IgD-negative memory B cell (primary cell): Measurements from ENCODE around the gene SMIM7. TPM values are rescaled to one million over a fixed set of nuclear protein-coding genes. Genes with fewer than 3 reads are reported as not detected.

Experiments used
- H3K27ac Mint-ChIP-seq, 3 donors: one replicate each; pipeline ENCODE4 v1.8.0; 2020 to 2022; ENCODE audit warnings: mild to moderate bottlenecking in 3 of 3, mixed read lengths in 3 of 3, moderate library complexity in 1 of 3
- H3K27me3 Mint-ChIP-seq: one replicate; pipeline ENCODE4 v1.8.0; 2021; ENCODE audit warnings: mixed read lengths
- H3K36me3 Mint-ChIP-seq: one replicate; pipeline ENCODE4 v1.8.0; 2020; ENCODE audit warnings: mild to moderate bottlenecking, mixed read lengths
- H3K4me1 Mint-ChIP-seq, 3 donors: one replicate each; pipeline ENCODE4 v1.8.0; 2020 to 2022; ENCODE audit warnings: mixed read lengths in 3 of 3, mild to moderate bottlenecking in 1 of 3
- H3K4me3 Mint-ChIP-seq, 4 donors: one replicate each; pipeline ENCODE4 v1.8.0; 2020 to 2022; ENCODE audit warnings: mild to moderate bottlenecking in 4 of 4, mixed read lengths in 4 of 4, moderate library complexity in 3 of 4
- H3K9me3 Mint-ChIP-seq, 3 donors: one replicate each; pipeline ENCODE4 v1.8.0; 2020 to 2021; ENCODE audit warnings: mixed read lengths in 3 of 3, mild to moderate bottlenecking in 1 of 3
- polyA plus RNA-seq: library from polyadenylated mRNA; unstranded; fragments of 300-500 nt; fragmentation: Illumina TruSeq; gene quantifications from one replicate; pipeline ENCODE4 v1.2.3, GENCODE V29; 2021

The SMIM7 gene
- polyA plus RNA-seq, 1 donor from 2014 or later = 87.3 TPM

GRCh38 chr19:16621165-16621800, 38.7 kb downstream of the SMIM7 start:
- Mint-ChIP-seq H3K4me3 (peak overlapping the region in 1 of 4 donors; percentile 71), H3K9me3 (no peaks in the 10 kb centered on the region), H3K27ac (peak overlapping the region in 1 of 3 donors; percentile 66), H3K27me3 (no peaks in the 10 kb centered on the region), H3K36me3 (no peaks in the 10 kb centered on the region), H3K4me1 (peaks cover 46 to 64% (median 61%) of the 10 kb centered on the region in 3 donors)

GRCh38 chr19:16620584-16620983, 39.4 kb downstream of the SMIM7 start:
- H3K4me3 Mint-ChIP-seq = peak overlapping the region in 1 of 4 donors; percentile 71
- peak overlapping the region in 2 of 3 donors; percentile 2 to 25 for H3K27ac Mint-ChIP-seq
- peaks cover 42 to 60% (median 59%) of the 10 kb centered on the region in 3 donors for H3K4me1 Mint-ChIP-seq
- H3K9me3 Mint-ChIP-seq = no peaks in the 10 kb centered on the region
- H3K36me3 Mint-ChIP-seq = no peaks in the 10 kb centered on the region
- no peaks in the 10 kb centered on the region for H3K27me3 Mint-ChIP-seq

DNA sequence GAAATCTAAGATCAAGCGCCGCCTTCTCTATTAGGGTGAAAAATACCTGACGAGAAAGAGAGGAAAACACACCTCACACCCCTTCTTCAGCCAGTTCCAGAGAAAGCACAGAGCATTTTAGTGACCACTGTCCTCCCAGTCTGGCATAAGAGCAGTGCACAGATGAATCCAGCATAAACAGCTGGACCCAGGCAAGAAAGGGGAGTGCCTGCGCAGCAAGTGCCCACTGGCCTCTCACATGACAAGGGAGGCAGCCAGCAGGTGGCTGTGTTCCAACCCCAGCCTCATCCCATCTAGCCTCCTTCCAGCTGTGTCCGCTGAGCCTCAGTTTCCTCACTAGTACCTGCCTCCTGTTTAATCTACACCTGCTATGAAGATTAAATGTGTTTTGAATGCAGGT, 39.9 kb downstream of the SMIM7 start:
- no peaks in the 10 kb centered on the region for H3K27me3 Mint-ChIP-seq
- H3K27ac Mint-ChIP-seq = peak overlapping the region in 1 of 3 donors; percentile 73

DNA sequence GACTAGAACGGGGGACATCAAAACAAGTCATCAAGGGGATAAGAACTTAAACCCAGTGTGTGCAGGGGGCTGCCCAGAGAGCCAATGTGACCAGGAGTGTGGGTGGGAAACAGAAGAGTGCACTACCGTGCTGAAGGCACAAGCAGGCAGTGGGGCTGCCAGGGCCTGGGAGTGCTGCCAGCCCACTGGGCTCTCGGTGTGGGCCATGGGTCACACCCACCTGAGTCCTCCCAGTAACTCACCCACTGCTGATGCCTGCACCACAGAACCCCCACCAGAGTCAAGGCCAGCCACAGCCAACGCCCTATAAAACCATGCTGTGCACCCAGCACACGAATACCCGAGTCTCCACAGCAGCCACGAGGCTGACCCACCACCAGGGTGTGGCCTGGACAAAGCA, 40.5 kb downstream of the SMIM7 start:
- H3K27me3 Mint-ChIP-seq = no peaks in the 10 kb centered on the region
- H3K4me3 Mint-ChIP-seq = peak overlapping the region in 1 of 4 donors; percentile 74
- peaks cover 41 to 63% (median 57%) of the 10 kb centered on the region in 3 donors for H3K4me1 Mint-ChIP-seq
- no peaks in the 10 kb centered on the region for H3K36me3 Mint-ChIP-seq
- H3K27ac Mint-ChIP-seq = peak overlapping the region in 1 of 3 donors; percentile 93
- no peaks in the 10 kb centered on the region for H3K9me3 Mint-ChIP-seq

More for the DNA sequence above, 39.9 kb downstream of the SMIM7 start:
- H3K4me1 Mint-ChIP-seq = peaks cover 38 to 60% (median 56%) of the 10 kb centered on the region in 3 donors
- no peaks in the 10 kb centered on the region for H3K36me3 Mint-ChIP-seq
- no peak overlapping the region for H3K4me3 Mint-ChIP-seq
- no peaks in the 10 kb centered on the region for H3K9me3 Mint-ChIP-seq

- Mint-ChIP-seq H3K4me3 (peak overlapping the region in 2 of 4 donors; percentile 63 to 78), H3K27ac (peak overlapping the region in 2 of 3 donors; percentile 5 to 93), H3K9me3 (no peaks in the 10 kb centered on the region), H3K27me3 (no peaks in the 10 kb centered on the region), H3K36me3 (no peaks in the 10 kb centered on the region), H3K4me1 (peaks cover 35 to 60% (median 55%) of the 10 kb centered on the region in 3 donors)
Observed at GRCh38 chr19:16618248-16618647, 41.7 kb downstream of the SMIM7 start.

DNA sequence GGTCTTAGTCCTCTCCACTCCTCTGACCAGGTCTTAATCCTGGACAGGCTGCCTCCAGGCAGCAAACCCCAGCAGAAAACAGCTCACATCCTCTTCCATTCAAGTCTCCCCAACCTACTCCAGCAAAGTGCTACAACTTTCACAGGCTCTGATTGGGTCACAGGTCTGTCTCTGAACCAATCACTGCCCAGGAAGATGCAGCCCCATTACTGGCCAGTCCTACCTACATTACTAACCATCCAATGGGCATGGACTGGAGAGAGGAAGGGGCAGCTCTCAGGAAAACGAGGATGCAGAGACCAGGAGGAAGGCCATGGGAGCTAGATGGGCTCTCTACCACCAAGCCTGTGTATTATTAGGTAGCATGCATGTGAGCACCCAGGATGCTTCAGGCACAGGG, 44.1 kb downstream of the SMIM7 start:
- no peak overlapping the region for H3K4me3 Mint-ChIP-seq
- H3K36me3 Mint-ChIP-seq = no peaks in the 10 kb centered on the region
- peaks cover 43 to 71% (median 44%) of the 10 kb centered on the region in 3 donors for H3K4me1 Mint-ChIP-seq
- H3K27me3 Mint-ChIP-seq = no peaks in the 10 kb centered on the region
- no peak overlapping the region for H3K27ac Mint-ChIP-seq
- H3K9me3 Mint-ChIP-seq = no peaks in the 10 kb centered on the region

DNA sequence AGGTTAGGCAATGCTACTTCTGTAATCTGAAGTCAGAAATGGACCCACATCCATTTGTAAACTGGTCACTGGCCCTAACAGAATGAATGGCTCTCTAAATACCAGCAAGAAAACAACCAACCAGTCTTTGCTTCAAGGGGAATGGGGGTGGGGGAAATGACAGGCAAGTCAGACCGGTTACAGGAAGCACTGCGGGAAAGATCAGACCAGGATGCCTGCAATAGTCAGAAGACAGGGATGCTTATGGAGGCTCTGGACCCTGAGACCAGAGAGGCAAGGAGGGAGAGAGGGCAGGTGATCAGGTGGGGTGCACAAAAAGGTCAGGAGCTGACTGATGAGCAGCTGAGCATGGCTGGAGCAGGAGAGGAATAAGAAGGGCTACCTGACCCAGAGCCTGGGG, 45.0 kb downstream of the SMIM7 start:
- Mint-ChIP-seq H3K4me3 (no peak overlapping the region), H3K4me1 (peaks cover 44 to 72% (median 47%) of the 10 kb centered on the region in 3 donors), H3K27me3 (no peaks in the 10 kb centered on the region), H3K9me3 (no peaks in the 10 kb centered on the region), H3K27ac (no peak overlapping the region), H3K36me3 (no peaks in the 10 kb centered on the region)

DNA sequence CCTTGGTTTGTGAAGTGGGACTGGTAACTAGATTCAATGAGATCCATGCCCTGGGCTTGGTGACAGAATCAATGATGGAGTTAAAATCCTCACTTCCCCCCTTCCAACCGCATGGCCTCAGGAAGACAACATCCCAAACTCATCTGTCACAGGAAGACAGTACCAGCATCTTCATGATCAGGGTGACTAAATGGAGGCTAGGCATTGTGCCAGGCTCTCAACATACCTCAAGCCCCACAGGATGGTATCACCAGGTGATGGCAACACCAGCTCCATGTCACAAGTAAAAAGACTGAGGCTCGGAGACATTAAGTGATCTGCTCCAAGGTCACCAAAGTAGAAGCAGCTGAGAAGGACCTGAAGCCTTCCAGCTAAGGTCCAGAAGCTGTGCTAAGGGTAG, 46.1 kb downstream of the SMIM7 start:
- H3K27me3 Mint-ChIP-seq = no peaks in the 10 kb centered on the region
- H3K4me3 Mint-ChIP-seq = peak overlapping the region in 2 of 4 donors; percentile 65 to 67
- H3K9me3 Mint-ChIP-seq = no peaks in the 10 kb centered on the region
- no peaks in the 10 kb centered on the region for H3K36me3 Mint-ChIP-seq
- peaks cover 41 to 65% (median 44%) of the 10 kb centered on the region in 3 donors for H3K4me1 Mint-ChIP-seq
- peak overlapping the region in 1 of 3 donors; percentile 31 for H3K27ac Mint-ChIP-seq

GRCh38 chr19:16612636-16613035, 47.3 kb downstream of the SMIM7 start:
- Mint-ChIP-seq H3K9me3 (no peaks in the 10 kb centered on the region), H3K27ac (no peak overlapping the region), H3K4me3 (no peak overlapping the region), H3K36me3 (no peaks in the 10 kb centered on the region), H3K27me3 (no peaks in the 10 kb centered on the region), H3K4me1 (peaks cover 40 to 65% (median 46%) of the 10 kb centered on the region in 3 donors)

DNA sequence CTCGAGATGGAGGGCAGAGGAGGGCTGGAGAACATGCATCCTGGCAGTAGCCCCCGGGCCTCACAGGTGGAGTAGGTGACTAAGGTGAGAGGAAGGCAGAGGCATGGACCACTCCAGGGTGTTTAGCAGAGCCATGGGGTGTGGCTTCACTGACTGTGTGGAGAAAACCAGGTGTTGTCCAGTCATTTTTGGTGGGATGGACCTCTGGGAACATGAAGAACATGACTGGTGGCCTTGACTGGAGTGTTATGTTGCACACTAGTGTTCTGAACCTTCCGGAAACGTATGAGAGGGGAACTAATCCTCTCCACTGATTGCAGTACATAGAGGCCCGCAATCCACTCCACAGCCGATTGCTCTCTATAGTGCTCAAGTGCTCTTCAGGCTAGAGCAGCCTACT, 48.8 kb downstream of the SMIM7 start:
- Mint-ChIP-seq H3K4me1 (peaks cover 29 to 52% (median 40%) of the 10 kb centered on the region in 3 donors), H3K27me3 (no peaks in the 10 kb centered on the region), H3K36me3 (no peaks in the 10 kb centered on the region), H3K4me3 (peak overlapping the region in 1 of 4 donors; percentile 54), H3K9me3 (no peaks in the 10 kb centered on the region), H3K27ac (peak overlapping the region in 1 of 3 donors; percentile 33)

GRCh38 chr19:16609511-16610200, 50.3 kb downstream of the SMIM7 start:
- Mint-ChIP-seq H3K27me3 (no peaks in the 10 kb centered on the region), H3K4me3 (peak overlapping the region in 1 of 4 donors; percentile 70), H3K4me1 (peaks cover 36 to 53% (median 47%) of the 10 kb centered on the region in 3 donors), H3K9me3 (no peaks in the 10 kb centered on the region), H3K27ac (no peak overlapping the region), H3K36me3 (no peaks in the 10 kb centered on the region)

DNA sequence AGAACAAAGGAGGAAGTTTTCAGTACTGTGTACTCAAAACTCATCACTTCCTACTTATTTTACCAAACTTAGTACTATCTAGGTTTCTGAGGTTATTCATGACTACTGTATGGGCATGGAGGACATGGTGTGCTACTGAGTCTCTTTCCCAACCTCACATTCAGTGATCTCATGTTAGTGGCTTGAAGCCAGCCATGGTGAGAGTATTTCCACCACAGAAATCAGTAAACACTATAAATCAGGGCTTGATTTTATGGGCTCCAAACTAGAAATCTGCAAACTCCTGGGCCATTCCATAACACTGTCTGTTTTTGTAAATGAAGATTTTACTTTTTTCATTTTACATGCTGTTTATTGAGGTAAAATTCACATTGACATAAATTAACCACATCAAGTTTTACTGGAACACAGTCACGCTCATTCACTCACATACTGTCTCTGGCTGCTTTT, 51.6 kb downstream of the SMIM7 start:
- no peaks in the 10 kb centered on the region for H3K9me3 Mint-ChIP-seq
- H3K27me3 Mint-ChIP-seq = no peaks in the 10 kb centered on the region
- peak overlapping the region in 2 of 3 donors; percentile 20 to 25 for H3K27ac Mint-ChIP-seq
- peak overlapping the region in 2 of 4 donors; percentile 45 to 56 for H3K4me3 Mint-ChIP-seq
- peaks cover 43 to 53% (median 48%) of the 10 kb centered on the region in 3 donors for H3K4me1 Mint-ChIP-seq
- no peaks in the 10 kb centered on the region for H3K36me3 Mint-ChIP-seq

DNA sequence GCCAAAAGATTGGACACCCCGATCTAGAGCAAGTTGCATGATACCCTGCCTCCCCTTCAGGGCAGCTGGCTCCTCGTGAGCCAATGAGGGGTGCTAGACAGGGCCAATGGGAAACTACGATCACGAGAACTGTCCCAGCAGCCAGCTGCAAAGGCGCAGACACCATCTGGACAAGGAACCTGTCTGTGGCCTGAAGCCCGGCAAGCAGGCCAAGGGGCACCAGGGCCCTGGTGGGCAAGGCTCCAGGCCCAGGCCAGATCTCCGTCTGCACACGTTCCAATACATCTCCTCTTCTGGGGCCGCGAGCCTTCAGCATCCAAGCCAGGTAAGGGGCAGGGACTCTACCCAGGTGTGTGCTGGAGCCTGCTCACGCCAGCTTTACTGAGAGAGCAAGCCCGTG, 52.1 kb downstream of the SMIM7 start:
- peaks cover 43 to 53% (median 46%) of the 10 kb centered on the region in 3 donors for H3K4me1 Mint-ChIP-seq
- no peaks in the 10 kb centered on the region for H3K36me3 Mint-ChIP-seq
- H3K9me3 Mint-ChIP-seq = no peaks in the 10 kb centered on the region
- H3K4me3 Mint-ChIP-seq = peak overlapping the region in 1 of 4 donors; percentile 56
- no peaks in the 10 kb centered on the region for H3K27me3 Mint-ChIP-seq
- H3K27ac Mint-ChIP-seq = peak overlapping the region in 2 of 3 donors; percentile 20 to 25

DNA sequence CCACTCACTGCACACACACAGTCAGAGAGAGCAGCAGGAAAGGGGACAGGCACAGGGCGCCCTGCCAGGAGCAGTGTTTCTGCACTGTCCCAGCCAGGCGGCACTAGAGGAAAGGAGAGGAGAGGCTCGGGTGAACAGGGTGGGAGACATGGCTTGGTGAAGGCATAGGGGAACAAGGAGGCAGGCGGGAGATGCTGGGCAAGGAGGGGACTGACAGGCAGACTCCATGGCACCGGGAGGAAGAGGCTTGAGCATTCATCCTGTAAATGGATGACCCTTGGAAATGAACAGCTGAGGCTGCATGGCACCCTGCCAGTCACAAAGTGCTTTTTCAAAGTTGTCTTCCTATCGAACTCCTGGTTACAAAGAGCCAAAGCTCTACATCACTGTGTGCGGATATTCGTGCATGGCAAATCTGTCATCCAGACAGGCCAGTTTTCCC, 54.4 kb downstream of the SMIM7 start:
- peak overlapping the region in 2 of 4 donors; percentile 60 for H3K4me3 Mint-ChIP-seq

GRCh38 chr19:16605115-16605514, 54.8 kb downstream of the SMIM7 start:
- no peaks in the 10 kb centered on the region for H3K36me3 Mint-ChIP-seq
- peaks cover 0 to 1% (median 0%) of the 10 kb centered on the region in 3 donors for H3K9me3 Mint-ChIP-seq
- no peaks in the 10 kb centered on the region for H3K27me3 Mint-ChIP-seq
- H3K27ac Mint-ChIP-seq = peak overlapping the region in 2 of 3 donors; percentile 47 to 64
- H3K4me3 Mint-ChIP-seq = peak overlapping the region in 1 of 4 donors; percentile 60
- H3K4me1 Mint-ChIP-seq = peaks cover 28 to 44% (median 41%) of the 10 kb centered on the region in 3 donors

More for the DNA sequence above, 54.4 kb downstream of the SMIM7 start:
- H3K9me3 Mint-ChIP-seq = peaks cover 0 to 1% (median 0%) of the 10 kb centered on the region in 3 donors
- no peaks in the 10 kb centered on the region for H3K27me3 Mint-ChIP-seq
- H3K36me3 Mint-ChIP-seq = no peaks in the 10 kb centered on the region
- H3K27ac Mint-ChIP-seq = peak overlapping the region in 2 of 3 donors; percentile 47 to 64
- H3K4me1 Mint-ChIP-seq = peaks cover 29 to 42% (median 42%) of the 10 kb centered on the region in 3 donors
